ENCODE data around the gene GJB2. TPM values are rescaled to one million over a fixed set of nuclear protein-coding genes. Genes with fewer than 3 reads are reported as not detected.
A peak's percentile ranks its signal among the peaks of the same experiment; 100 is the strongest.

The GJB2 gene
- total and polyA plus RNA-seq, 2 of the 8 experiments (the other 6 are each of a cell fraction or from before 2014, with no cell fraction given), result 0.20 to 0.21 TPM

GRCh38 chr13:20182231-20182846, 10.4 kb downstream of the GJB2 start (continued):
- TF ChIP-seq FOSL1 (IDR thresholded peaks at IDR 0.05; ENCODE audit: insufficient read depth, low read depth, low read length) (no peak), POU5F1 (IDR thresholded peaks at IDR 0.05; ENCODE audit: low read depth, low read length) (no peak), RAD21 (IDR thresholded peaks at IDR 0.05 in 1 of 2, conservative IDR thresholded peaks at IDR 0.05 in 1 of 2; ENCODE audit: low read depth in 2 of 2, low read length in 2 of 2) (peak; percentile 86 to 92), NANOG (IDR thresholded peaks at IDR 0.05; ENCODE audit: insufficient read depth, low read depth, low read length, poor library complexity, severe bottlenecking) (no peak)
- TF ChIP-seq, protein P1, sequence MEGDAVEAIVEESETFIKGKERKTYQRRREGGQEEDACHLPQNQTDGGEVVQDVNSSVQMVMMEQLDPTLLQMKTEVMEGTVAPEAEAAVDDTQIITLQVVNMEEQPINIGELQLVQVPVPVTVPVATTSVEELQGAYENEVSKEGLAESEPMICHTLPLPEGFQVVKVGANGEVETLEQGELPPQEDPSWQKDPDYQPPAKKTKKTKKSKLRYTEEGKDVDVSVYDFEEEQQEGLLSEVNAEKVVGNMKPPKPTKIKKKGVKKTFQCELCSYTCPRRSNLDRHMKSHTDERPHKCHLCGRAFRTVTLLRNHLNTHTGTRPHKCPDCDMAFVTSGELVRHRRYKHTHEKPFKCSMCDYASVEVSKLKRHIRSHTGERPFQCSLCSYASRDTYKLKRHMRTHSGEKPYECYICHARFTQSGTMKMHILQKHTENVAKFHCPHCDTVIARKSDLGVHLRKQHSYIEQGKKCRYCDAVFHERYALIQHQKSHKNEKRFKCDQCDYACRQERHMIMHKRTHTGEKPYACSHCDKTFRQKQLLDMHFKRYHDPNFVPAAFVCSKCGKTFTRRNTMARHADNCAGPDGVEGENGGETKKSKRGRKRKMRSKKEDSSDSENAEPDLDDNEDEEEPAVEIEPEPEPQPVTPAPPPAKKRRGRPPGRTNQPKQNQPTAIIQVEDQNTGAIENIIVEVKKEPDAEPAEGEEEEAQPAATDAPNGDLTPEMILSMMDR (IDR thresholded peaks at IDR 0.05; ENCODE audit: control extremely low read depth in 1 of 3, insufficient read depth in 1 of 3, low read depth in 1 of 3, low read length in 3 of 3), result peak; percentile 43 to 83 (median 80)
